HepG2 (cell line): ENCODE data around the gene QPCT. TPM values are rescaled to one million over a fixed set of nuclear protein-coding genes. Genes with fewer than 3 reads are reported as not detected.

ENCODE experiments used
- LRRFIP1 ChIP-seq: sonication (generic); formaldehyde crosslinking; conservative IDR thresholded peaks from 2 replicates; pipeline ENCODE4 v1.4.0; 2020; ENCODE audit warnings: missing genetic modification reagents
- NR2F1 ChIP-seq, 2 experiments: fragments of 450-650 bp in 1 of 2; formaldehyde crosslinking in 1 of 2; IDR thresholded peaks; 2 replicates each; pipeline versions ENCODE4 v1.5.0 to v1.6.1; 2016 to 2020; ENCODE audit warnings: mild to moderate bottlenecking in 1 of 2, missing compliant biosample characterization in 1 of 2, missing genetic modification reagents in 1 of 2, moderate library complexity in 1 of 2
- ZBTB10 ChIP-seq: sonication (generic); formaldehyde crosslinking; IDR thresholded peaks from 2 replicates; pipeline ENCODE4 v1.4.0; 2020; ENCODE audit warnings: missing genetic modification reagents, borderline replicate concordance
- ZNF280D ChIP-seq: sonication (generic); formaldehyde crosslinking; IDR thresholded peaks from 2 replicates; pipeline ENCODE4 v1.5.1; 2020; ENCODE audit warnings: mild to moderate bottlenecking, missing genetic modification reagents
- ZNF281 ChIP-seq: sonication (generic); formaldehyde crosslinking; IDR thresholded peaks from 2 replicates; pipeline ENCODE4 v1.4.0; 2020; ENCODE audit warnings: missing genetic modification reagents, borderline replicate concordance
- ZNF335 ChIP-seq: sonication (generic); formaldehyde crosslinking; IDR thresholded peaks from 2 replicates; pipeline ENCODE4 v1.4.0; 2020; ENCODE audit warnings: missing genetic modification reagents
- ZNF362 ChIP-seq: sonication (generic); formaldehyde crosslinking; IDR thresholded peaks from 2 replicates; pipeline ENCODE4 v1.4.0; 2020; ENCODE audit warnings: missing genetic modification reagents, mild to moderate bottlenecking, borderline replicate concordance
- ZNF512B ChIP-seq: sonication (generic); formaldehyde crosslinking; IDR thresholded peaks from 2 replicates; pipeline ENCODE4 v1.5.1; 2020; ENCODE audit warnings: missing genetic modification reagents, mild to moderate bottlenecking, borderline replicate concordance
- ZNF552 ChIP-seq: sonication (generic); formaldehyde crosslinking; IDR thresholded peaks from 2 replicates; pipeline ENCODE4 v1.9.0; 2022; ENCODE audit warnings: missing genetic modification reagents, mild to moderate bottlenecking, borderline replicate concordance
- ZNF772 ChIP-seq: sonication (generic); formaldehyde crosslinking; IDR thresholded peaks from 2 replicates; pipeline ENCODE4 v1.5.0; 2020; ENCODE audit warnings: mild to moderate bottlenecking, missing genetic modification reagents
- ZNF816 ChIP-seq: sonication (generic); formaldehyde crosslinking; IDR thresholded peaks from 2 replicates; pipeline ENCODE4 v1.8.0; 2022; ENCODE audit warnings: missing genetic modification reagents, mild to moderate bottlenecking, borderline replicate concordance
- polyA plus RNA-seq, 8 experiments: library from polyadenylated mRNA; depleted of rRNA in 3 of 8; stranded (reverse) in 7 of 8; unstranded in 1 of 8; fragments of >200 nt; fragmentation: Illumina TruSeq in 4 of 8; extraction: Trizol in 4 of 8; gene quantifications; 2 replicates each; pipeline versions ENCODE4 v1.2.1 to v1.2.3, GENCODE V29; 2011 to 2016; ENCODE audit warnings: low read depth in 4 of 8, missing spikeins in 1 of 8, mixed read lengths in 1 of 8; ENCODE audit not compliant: insufficient read depth in 1 of 8
- total RNA-seq, 5 experiments: library from RNA; depleted of rRNA; stranded (reverse); fragments of >200 nt; fragmentation: Illumina TruSeq; extraction: Trizol; gene quantifications; 2 replicates each; pipeline ENCODE4 v1.2.3, GENCODE V29; 2016; ENCODE audit warnings: low read depth in 1 of 5

The QPCT gene
- total and polyA plus RNA-seq, 2 of the 13 experiments (the other 11 are each of a cell fraction or from before 2014, with no cell fraction given): 0.77 to 1.2 TPM

GRCh38 chr2:37323781-37324535, 20.5 kb upstream of the QPCT start (continued):
- no peak for TF ChIP-seq ZNF362 (CRISPR knock-in tag)
- peak; percentile 77 for TF ChIP-seq ZNF281
- TF ChIP-seq NR2F1 (CRISPR knock-in tag; IDR thresholded peaks at IDR 0.05): no peak
- no peak for TF ChIP-seq LRRFIP1 (CRISPR knock-in tag)
- no peak for TF ChIP-seq ZBTB10 (CRISPR knock-in tag)
- no peak for TF ChIP-seq ZNF772 (CRISPR knock-in tag)
- TF ChIP-seq ZNF552 (CRISPR knock-in tag): no peak
- peak; percentile 36; the same call in 1 of the 2 replicates for TF ChIP-seq ZNF335 (CRISPR knock-in tag)
- TF ChIP-seq ZNF816 (CRISPR knock-in tag): no peak
- TF ChIP-seq ZNF280D: no peak
- TF ChIP-seq ZNF512B (CRISPR knock-in tag): peak; percentile 86; the same call in 1 of the 2 replicates
